HG02763 (cell line): ENCODE results near the gene PGPEP1.
"Not testable (repeated sequence)": the region's sequence is repeated elsewhere in the genome, so short reads cannot be mapped to it uniquely, and the experiment has no call there.

Experiments
- ATAC-seq: cut with Tn5 transposase; IDR thresholded peaks from one replicate; pipeline ENCODE4 v1.9.1; 2021; ENCODE audit warnings: mild to moderate bottlenecking, moderate library complexity; ENCODE audit not compliant: unreplicated experiment

PGPEP1 gene

DNA sequence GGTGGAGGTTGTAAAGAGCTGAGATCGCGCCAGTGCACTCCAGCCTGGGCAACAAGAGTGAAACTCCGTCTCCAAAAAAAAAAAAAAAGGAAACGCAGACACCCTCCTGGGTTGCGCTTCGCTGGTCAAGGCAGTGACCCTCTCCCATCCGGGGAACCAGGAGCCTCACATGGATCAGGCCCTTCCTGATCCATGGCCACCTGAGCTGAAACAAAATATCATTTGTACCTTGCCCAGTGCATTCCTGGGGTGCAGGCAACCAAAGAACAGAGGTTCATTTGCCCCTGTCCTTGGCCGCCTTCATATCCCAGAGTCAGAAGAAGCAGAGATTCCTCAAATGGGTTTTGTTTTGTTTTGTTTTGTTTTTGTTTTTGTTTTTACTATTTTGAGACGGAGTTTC is 9.5 kb upstream of the PGPEP1 start:
- no peak for ATAC-seq

- ATAC-seq = no peak
These were observed 7.4 kb upstream of the PGPEP1 start for GRCh38 chr19:18332917-18333530.

- ATAC-seq = no peak
These were observed 6.7 kb upstream of the PGPEP1 start for GRCh38 chr19:18333680-18334079.

GRCh38 chr19:18336121-18336520 is 4.3 kb upstream of the PGPEP1 start:
- no peak for ATAC-seq

DNA sequence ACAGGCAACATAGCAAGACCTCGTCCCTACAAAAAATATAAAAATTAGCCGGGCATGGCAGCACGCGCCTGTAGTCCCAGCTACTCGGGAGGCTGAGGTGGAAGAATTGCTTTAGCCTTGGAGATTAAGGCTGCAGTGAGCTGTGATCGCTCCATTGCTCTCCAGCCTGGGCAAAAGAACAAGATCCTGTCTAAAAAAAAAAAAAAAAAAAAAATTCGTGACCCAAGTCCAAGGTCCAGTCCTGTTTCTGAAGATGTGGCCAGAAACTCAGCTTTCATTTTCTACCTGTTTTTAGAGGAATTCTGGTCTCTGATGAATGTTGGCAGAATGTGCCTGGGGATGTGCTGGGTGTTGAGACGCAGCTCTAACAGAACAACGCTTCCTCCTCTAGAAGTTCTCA is 1.9 kb upstream of the PGPEP1 start:
- no peak for ATAC-seq

DNA sequence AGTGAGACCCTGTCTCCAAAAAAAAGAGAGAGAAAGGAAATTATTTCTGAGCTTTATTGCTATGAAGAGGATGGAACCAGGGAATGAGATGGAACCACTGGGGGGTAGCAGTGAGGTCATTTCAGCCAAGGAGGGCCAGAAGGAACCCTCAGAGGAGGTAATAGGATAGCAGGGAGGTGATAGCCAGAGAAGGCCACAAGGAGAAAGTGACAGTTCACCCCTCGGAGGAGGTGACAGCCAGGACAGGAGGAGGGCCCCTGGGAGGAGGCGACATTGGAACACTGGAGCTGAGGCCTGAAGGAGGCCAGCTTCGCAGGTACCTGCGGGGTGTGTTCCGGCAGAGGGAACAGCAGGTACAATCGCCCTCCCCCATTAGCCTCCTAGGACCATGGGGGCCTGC is 675 bp upstream of the PGPEP1 start:
- ATAC-seq = no peak

GRCh38 chr19:18340990-18341868 is 831 bp downstream of the PGPEP1 start:
- peak; percentile 46 for ATAC-seq

DNA sequence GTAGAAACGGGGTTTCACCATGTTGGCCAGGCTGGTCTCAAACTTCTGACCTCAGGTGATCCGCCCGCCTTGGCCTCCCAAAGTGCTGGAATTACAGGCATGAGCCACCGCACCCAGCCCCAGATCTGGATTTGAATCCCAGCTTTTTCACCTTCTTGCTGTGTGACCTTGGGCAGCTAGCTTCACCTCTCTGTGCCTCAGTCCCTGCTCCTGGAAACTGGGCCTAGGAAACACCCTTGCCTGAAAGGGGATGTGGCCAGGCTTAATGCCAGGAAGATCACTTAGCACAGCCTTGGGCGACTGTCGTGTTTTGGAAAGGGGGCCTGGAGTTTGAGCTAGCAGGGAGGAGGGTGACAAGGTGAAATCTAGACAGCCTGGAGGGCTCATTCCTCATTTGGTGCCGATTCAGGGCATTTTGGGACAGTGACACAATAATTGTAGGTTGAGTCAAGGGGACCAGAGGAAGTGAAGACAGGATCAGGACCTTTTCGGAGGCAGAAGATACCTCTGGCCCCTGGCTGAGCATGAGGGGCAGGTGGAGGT is 1.8 kb downstream of the PGPEP1 start:
- ATAC-seq = no peak

GRCh38 chr19:18344582-18344950 is 4.2 kb downstream of the PGPEP1 start:
- ATAC-seq = no peak

DNA sequence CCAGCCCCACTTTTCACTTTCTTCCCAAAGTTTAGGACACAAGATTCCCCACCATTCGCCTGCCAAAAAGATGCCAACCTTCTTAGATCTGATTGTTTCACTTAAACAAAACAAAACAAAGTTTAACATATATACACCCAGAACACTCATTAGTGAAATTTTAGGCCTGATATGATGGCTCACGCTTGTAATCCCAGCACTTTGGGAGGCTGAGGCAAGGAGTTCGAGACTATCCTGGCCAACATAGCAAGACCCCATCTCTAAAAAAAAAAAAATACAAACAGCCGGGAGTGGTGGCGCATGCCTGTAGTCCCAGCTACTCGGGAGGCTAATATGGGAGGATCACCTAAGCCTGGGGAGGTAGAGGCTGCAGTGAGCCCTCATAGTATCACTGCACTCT is 4.9 kb downstream of the PGPEP1 start:
- no peak for ATAC-seq

GRCh38 chr19:18346091-18346490 is 5.7 kb downstream of the PGPEP1 start:
- no peak for ATAC-seq

DNA sequence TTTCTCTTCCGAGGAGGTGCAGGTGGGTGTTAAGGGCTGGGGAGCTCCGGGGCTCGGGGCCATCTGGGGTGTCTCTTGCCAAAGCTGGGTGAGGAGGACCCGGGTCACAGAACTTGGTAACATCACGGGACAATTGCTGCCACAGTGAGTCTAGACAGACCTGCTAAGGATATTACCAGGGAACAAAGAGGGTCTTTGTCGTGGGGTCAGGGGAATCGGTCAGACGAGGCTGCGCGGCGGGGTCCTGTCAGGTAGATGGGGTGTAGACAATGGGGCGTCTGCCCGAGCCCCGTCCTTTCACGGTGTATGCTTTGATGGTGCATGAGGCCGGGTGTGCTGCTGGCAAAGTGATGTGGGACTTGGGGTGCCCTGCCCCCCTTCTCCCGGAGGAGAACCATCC is 7.8 kb downstream of the PGPEP1 start:
- ATAC-seq = no peak

DNA sequence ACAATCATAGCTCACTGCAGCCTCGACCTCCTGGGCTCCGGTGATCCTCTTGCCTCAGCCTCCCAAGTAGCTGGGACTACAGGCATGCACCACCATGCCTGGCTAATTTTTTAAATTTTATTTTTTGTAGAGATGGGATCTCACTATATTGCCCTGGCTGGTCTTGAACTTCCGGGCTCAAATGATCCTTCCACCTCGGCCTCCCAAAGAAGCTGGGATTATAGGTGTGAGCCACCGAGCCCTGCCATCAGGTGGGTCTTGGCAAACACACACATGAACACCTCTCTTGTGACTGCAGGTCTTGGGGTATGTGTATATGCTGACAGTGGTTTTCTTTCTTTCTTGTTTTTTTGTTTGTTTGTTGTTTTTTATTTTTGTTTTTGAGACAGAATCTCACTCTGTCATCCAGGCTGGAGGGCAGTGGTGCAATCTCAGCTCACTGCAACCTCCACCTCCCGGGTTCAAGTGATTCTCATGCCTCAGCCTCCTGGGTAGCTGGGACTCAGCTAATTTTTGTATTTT is 8.5 kb downstream of the PGPEP1 start:
- ATAC-seq = not testable (repeated sequence)

DNA sequence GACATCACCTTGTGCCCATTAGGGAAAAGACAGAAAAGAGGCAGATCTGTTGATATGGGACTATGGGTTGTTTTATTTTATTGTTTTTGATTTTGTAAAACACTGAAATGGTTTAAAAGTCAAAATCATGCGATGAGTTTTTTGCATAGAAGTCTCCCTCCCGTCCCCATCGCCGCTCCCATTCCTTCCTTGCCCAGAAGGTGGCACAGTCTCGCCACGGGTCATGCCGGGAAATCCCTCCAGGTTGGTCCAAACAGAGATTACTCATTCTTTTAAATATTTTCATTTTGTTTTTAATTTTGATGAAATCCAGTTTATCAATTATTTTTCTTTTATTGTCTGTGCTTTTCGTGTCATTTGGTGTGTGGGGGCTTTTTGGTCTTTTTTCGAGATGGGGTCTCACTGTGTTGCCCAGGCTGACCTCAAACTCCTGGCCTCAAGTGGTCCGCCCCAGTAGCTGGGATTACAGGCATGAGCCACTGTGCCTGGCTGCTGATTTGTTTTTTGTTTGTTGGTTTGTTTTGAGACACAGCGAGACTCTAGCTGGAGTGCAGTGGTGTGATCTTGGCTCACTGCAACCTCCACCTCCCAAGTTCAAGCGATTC is 9.2 kb downstream of the PGPEP1 start:
- ATAC-seq = no peak

- ATAC-seq = no peak
These were observed 10.1 kb downstream of the PGPEP1 start for GRCh38 chr19:18350490-18350889.

- ATAC-seq = no peak
These were observed 11.1 kb downstream of the PGPEP1 start for GRCh38 chr19:18351544-18351943.

- ATAC-seq = no peak
These were observed 13.1 kb downstream of the PGPEP1 start for GRCh38 chr19:18353378-18354005.

DNA sequence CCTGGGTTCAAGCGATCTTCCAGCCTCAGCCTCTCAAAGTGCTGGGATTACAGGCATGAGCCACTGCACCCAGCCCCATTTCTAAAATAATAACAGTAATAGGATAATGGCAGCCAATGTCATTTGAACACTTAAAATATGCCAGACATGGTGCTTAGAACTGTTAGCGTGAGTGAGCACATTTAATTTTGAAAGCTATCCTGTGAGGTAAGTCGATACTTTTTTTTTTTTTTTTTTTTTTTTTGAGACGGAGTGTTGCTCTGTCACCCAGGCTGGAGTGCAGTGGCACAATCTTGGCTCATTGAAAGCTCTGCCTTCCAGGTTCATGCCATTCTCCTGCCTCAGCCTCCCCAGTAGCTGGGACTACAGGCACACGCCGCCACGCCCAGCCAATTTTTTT is 14.3 kb downstream of the PGPEP1 start:
- not testable (repeated sequence) for ATAC-seq

DNA sequence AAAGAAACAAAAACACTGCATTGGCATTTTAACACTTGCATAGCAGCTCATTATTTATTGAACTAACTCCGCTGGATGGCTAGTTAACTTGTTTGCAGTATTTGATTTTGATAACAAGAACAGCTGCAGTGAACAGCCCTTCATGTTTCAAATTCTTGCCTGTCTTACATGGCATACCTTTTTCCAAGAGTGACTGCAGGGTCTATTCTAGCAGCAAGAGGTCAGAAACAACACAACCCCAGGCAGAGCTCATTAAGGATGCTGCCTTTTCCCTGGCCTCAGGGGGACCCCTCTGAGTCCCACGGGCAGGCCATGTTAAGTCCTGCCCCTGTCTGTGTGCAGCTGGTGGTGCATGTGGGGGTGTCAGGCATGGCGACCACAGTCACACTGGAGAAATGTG is 16.6 kb downstream of the PGPEP1 start:
- ATAC-seq = no peak

DNA sequence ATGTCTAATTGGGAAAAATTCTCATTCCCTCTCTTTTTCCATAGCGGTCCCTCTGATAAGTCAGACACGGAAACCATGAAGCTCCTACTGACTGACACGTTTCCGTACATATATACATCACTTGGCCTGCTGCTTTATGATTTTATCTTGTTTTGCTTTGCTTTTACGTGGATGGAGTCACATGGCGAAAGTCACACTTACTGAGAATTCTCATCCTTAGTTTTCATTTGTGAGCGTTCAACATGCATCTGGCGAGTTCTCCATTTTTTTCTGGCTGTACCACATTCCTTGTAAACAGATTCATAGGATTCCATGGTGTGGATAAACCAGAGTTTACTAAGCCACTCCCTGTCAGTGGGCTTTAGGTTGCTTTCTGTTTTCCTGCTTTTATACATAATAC is 21.2 kb downstream of the PGPEP1 start:
- ATAC-seq = no peak

- ATAC-seq = no peak
These were observed 22.6 kb downstream of the PGPEP1 start for GRCh38 chr19:18362934-18363542.
